CD4-positive, alpha-beta T cell treated with Interleukin-10 for 1 hour (primary cell): ENCODE results near the gene ASPN.

ENCODE experiments used
- DNase-seq: peaks from one replicate; pipeline ENCODE4 v3.0.0-alpha.2; 2020

ASPN gene

DNA sequence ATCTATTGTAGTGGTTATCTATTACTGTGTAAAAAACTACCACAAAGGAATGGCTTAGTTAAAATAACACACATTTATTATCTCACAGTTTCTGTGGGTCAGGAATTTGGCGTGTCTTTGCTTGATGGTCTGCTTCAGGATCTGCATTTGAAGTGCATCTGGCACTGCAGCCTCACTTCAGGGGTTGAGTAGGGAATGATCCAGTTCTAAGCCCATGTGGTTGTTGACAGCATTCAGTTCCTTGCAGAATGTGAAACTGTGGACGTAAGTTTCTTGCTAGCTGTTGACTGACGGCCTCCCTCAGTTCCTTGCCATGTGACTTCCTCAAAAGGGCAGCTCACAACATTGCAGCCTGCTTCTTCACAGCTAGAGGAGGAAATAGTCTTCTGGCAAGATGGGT lies 75.8 kb downstream of the ASPN start:
- peak; percentile 56 for DNase-seq
